ENCODE results near the gene CKLF.

The CKLF gene

GRCh38 chr16:66515596-66516508, 36.5 kb upstream of the CKLF start:
- DNase-seq (ENCODE audit: extremely low read depth, low read depth): no peak
- TF ChIP-seq, protein P1, sequence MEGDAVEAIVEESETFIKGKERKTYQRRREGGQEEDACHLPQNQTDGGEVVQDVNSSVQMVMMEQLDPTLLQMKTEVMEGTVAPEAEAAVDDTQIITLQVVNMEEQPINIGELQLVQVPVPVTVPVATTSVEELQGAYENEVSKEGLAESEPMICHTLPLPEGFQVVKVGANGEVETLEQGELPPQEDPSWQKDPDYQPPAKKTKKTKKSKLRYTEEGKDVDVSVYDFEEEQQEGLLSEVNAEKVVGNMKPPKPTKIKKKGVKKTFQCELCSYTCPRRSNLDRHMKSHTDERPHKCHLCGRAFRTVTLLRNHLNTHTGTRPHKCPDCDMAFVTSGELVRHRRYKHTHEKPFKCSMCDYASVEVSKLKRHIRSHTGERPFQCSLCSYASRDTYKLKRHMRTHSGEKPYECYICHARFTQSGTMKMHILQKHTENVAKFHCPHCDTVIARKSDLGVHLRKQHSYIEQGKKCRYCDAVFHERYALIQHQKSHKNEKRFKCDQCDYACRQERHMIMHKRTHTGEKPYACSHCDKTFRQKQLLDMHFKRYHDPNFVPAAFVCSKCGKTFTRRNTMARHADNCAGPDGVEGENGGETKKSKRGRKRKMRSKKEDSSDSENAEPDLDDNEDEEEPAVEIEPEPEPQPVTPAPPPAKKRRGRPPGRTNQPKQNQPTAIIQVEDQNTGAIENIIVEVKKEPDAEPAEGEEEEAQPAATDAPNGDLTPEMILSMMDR (IDR thresholded peaks at IDR 0.05; ENCODE audit: low read depth, low read length): peak; percentile 64

DNA sequence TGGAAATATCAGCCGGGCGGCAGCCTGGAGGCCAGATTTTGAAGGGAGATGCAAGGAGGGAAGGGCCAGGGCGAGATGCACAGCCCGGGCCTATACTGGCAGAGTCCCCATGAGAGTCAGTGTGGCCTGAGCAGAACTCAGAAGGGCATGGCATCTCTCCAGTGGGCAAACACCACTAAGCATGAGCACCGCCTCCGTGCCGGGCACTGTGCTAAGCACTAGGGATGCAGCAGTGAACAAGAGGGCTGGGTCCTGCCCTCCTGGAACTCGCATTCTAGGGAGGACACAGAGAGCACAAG, 35.9 kb upstream of the CKLF start:
- no peak for DNase-seq (ENCODE audit: extremely low read depth, low read depth)
- TF ChIP-seq, protein P1 (IDR thresholded peaks at IDR 0.05; ENCODE audit: low read depth, low read length): no peak

DNA sequence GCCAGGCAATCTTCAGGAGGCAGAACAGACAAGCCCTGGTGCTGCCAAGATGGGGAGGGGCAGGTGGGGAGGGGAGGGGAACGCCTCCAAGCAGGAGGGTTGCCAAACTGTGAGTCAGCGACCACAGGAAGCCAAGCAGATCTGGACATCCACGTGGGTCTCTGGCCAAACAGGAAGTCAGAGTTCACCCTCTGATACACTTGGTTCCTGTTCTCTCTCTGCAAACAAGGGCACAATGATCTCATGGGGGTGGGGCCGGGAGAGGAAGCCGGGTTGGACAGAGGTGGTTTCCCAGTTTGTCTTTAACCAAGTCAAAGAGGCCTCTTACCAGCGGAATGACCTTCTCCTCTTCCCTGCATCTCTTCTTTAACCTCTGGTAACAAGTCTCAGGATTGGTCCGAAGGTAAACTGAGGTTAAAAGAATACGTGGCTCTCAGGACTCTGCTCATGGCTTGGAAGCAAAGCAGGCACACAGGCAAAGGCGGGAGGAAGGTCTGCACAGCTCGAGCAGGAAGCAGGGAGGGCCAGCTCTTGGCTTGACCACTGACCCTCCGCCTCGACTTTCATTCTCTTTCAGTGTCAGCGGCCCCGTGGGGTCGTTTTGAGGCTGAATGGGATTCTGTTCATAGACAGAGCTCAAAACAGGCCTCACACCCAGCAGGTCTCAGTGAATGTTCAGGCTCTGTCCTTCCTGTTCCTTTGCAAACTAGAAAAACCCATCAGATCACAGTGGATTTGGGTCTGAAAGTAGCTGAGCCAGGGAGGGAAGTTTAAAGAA, 35.4 kb upstream of the CKLF start:
- peak; percentile 98 for DNase-seq (ENCODE audit: extremely low read depth, low read depth)
- TF ChIP-seq, protein P1 (IDR thresholded peaks at IDR 0.05; ENCODE audit: low read depth, low read length): no peak

DNA sequence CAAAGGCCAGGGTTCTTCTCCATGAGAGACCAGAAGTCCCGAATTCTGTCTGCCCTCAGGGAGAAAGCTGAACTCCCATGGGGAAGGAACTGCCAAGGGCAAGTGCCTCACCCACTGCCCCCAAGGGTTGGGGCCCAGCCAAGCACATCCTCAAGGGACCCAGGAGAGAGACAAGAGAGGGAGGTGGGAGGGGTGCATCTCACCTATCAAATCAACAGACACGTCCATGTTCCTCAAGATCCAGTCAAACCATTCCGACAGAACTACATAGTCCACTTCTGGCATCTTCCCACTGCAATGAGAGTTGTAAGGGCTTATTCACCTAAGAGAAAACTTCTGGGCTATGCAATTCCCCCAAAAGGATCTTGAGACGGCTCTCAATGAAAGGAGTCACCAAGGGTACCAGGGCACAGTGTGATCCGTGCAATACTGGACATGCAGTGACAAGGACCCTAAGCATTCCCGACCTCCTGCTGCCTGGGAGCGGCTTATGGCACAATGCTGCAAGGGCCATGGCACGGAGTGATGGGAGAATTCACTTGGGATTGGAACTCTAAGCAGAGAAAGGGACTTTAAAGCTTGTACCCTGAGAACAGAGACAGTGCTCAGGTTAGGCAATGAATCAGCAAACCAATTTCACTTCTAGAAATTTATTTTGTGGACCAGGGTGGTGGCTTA, 34.7 kb upstream of the CKLF start:
- no peak for DNase-seq (ENCODE audit: extremely low read depth, low read depth)
- TF ChIP-seq, protein P1 (IDR thresholded peaks at IDR 0.05; ENCODE audit: low read depth, low read length): no peak

DNA sequence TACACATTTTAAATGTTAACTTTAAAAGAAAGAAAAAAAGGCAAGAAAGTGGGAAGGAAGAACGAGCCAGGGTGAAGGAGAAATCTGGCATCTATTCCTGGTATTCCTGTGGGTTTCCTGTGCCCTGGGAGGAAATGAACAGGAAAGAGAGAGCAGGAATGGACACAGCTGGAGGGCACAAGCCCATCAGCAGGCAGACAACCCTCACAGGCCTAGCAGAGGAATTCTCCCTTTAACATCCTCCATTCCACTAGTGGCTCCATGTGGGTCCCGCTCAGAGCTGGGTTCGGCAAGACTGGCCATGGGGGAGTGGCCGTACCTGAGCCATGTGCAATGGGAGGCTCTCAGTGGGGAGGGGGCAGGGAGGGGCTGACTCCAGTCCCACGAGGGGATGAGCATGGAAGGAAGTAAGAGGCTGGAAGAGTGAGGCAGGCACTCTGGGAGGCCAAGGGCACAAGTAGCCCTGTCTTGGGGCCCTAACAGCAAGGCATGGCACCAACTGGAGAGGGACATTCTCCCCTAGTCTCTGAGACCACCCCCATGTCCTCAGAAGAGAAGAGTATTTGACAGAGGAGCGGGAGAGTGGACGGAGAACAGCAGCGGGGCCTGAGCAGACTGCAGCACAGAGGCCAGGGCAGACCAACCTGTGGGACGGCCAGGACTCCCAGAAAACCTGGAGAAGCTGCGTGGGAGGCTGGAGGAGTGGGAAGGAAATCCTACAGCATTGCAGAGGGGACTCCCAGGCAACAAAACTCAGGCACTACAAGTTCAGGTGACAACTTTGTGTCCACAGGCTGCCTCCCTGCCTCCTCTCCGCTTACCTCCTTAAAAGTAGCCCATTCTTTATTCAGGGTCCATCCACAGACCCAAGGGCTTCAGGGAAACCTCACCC, 32.6 kb upstream of the CKLF start:
- DNase-seq (ENCODE audit: extremely low read depth, low read depth): no peak

DNA sequence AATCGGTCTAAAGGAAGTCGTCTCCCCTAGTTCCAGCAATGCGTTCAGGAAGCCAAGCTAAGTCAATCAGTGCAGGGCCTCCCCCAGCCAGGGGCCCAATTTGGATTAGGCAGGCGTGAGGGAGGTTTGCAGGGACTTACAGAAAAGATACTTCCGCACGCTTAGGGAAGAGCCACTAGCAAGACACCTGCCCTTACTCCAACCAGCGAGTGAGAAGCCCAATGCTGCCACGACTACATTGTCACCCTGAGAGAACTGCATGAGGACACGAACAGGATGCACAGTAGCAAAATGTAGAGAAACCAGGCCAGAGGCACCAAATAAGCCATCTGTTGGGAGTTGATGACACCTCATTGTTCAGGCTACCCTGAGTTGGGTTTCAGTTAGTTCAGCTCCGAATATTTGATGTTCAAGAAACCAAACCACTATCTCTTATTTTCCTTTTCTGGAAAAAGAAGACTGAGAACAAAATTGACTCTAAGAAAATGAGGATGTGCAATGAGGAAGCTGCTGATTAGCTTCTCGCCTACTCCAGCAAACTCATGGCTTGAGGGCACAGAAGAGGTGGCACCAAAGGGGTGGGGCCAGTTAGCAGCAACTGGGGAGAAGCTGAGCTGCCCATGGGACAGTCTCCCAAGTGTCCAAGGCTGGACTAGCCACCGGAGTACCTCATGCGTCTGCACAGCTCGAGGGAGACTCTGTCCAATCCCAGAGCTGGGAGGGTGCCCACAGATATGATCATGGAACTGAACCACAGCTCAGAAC, 31.8 kb upstream of the CKLF start:
- TF ChIP-seq, protein P1 (IDR thresholded peaks at IDR 0.05; ENCODE audit: low read depth, low read length): no peak
- no peak for DNase-seq (ENCODE audit: extremely low read depth, low read depth)

More for the DNA sequence above, 32.6 kb upstream of the CKLF start:
- TF ChIP-seq, protein P1 (IDR thresholded peaks at IDR 0.05; ENCODE audit: low read depth, low read length): no peak
